OCI-M1 (cell line): ENCODE data around the gene ATP13A3.

Source experiments
- DNase-seq: peaks from one replicate; lab custom pipeline; 2025; lab: John Stamatoyannopoulos, UW

ATP13A3 gene

GRCh38 chr3:194475138-194475932 lies 11.5 kb downstream of the ATP13A3 start:
- no peak for DNase-seq

GRCh38 chr3:194474675-194475074 lies 12.1 kb downstream of the ATP13A3 start:
- DNase-seq, result no peak

GRCh38 chr3:194472290-194472920 lies 14.4 kb downstream of the ATP13A3 start:
- peak; percentile 71 for DNase-seq

GRCh38 chr3:194471863-194472262 lies 14.9 kb downstream of the ATP13A3 start:
- no peak for DNase-seq

- DNase-seq, result no peak
These were observed 16.2 kb downstream of the ATP13A3 start for GRCh38 chr3:194470615-194471014.

- DNase-seq, result no peak
These were observed 16.8 kb downstream of the ATP13A3 start for GRCh38 chr3:194469977-194470376.

- no peak for DNase-seq
These were observed 18.7 kb downstream of the ATP13A3 start for GRCh38 chr3:194468086-194468485.

- no peak for DNase-seq
These were observed 19.9 kb downstream of the ATP13A3 start for GRCh38 chr3:194466761-194467356.

- peak; percentile 28 for DNase-seq
These were observed 20.8 kb downstream of the ATP13A3 start for GRCh38 chr3:194465920-194466570.

GRCh38 chr3:194465246-194465645 lies 21.6 kb downstream of the ATP13A3 start:
- DNase-seq, result no peak

- DNase-seq, result no peak
These were observed 22.1 kb downstream of the ATP13A3 start for GRCh38 chr3:194464692-194465091.

- no peak for DNase-seq
These were observed 23.9 kb downstream of the ATP13A3 start for GRCh38 chr3:194462936-194463335.

- no peak for DNase-seq
These were observed 26.2 kb downstream of the ATP13A3 start for GRCh38 chr3:194460566-194460965.

- no peak for DNase-seq
These were observed 28.7 kb downstream of the ATP13A3 start for GRCh38 chr3:194458131-194458530.

- DNase-seq, result no peak
These were observed 31.3 kb downstream of the ATP13A3 start for GRCh38 chr3:194455481-194455880.

GRCh38 chr3:194450341-194450740 lies 36.5 kb downstream of the ATP13A3 start:
- DNase-seq, result no peak

- no peak for DNase-seq
These were observed 36.9 kb downstream of the ATP13A3 start for GRCh38 chr3:194449913-194450312.

GRCh38 chr3:194447657-194448056 lies 39.1 kb downstream of the ATP13A3 start:
- DNase-seq, result no peak

GRCh38 chr3:194447161-194447560 lies 39.6 kb downstream of the ATP13A3 start:
- DNase-seq, result no peak

GRCh38 chr3:194446754-194447153 lies 40.0 kb downstream of the ATP13A3 start:
- DNase-seq, result no peak

GRCh38 chr3:194446172-194446571 lies 40.6 kb downstream of the ATP13A3 start:
- no peak for DNase-seq

- DNase-seq, result no peak
These were observed 42.9 kb downstream of the ATP13A3 start for GRCh38 chr3:194443901-194444300.

GRCh38 chr3:194440756-194441155 lies 46.0 kb downstream of the ATP13A3 start:
- no peak for DNase-seq
